Epithelial cell of proximal tubule (primary cell): ENCODE data around the gene RHNO1. TPM values are rescaled to one million over a fixed set of nuclear protein-coding genes. Genes with fewer than 3 reads are reported as not detected.

Experiments used
- DNase-seq: peaks from one replicate; pipeline ENCODE4 v3.0.0-alpha.2; 2011; ENCODE audit warnings: low read depth
- H3K4me3 ChIP-seq: 2 replicates; pipeline ENCODE4 v1.5.1; 2011; ENCODE audit warnings: low read depth, mild to moderate bottlenecking, low read length
- CTCF ChIP-seq: conservative IDR thresholded peaks from 2 replicates; pipeline ENCODE4 v1.5.1; 2012; ENCODE audit warnings: low read depth, mild to moderate bottlenecking, low read length
- total RNA-seq: library from RNA; depleted of rRNA; stranded (reverse); fragments of >200 nt; gene quantifications from 2 replicates; pipeline ENCODE4 v1.2.3, GENCODE V29; 2015

The RHNO1 gene
- total RNA-seq, 1 donor from 2014 or later: 40.3 TPM

DNA sequence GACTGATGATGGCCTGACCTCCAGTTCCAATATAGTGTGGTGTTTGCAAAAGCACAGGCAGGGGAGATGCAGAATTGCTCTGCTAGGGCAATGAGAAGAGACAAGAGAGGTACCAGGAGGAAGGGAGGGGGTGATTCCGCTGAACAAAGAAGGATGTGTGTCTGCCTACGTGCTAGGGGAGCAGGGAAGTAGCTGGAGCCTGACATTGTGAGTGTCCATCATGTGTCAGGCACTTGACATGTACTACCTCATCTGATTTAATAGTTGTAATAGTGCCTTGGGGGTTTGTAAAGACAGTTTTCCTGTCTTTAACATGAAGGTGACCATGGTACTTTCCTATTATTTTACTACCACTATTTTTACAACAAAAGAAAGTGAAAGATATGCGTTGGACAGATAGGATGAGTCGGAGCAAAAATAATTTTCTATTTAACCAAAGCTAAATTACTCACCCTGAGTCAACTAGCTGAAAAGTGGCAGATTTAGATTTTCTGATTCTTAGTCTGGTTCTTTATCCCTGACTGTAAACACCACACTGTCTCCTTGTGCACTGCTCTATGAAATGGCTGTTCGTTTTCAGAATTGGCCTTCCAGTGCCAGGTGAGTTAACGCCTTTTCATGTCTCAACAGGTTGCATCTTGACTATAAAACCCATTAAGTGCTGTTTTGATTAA is 48.4 kb downstream of the RHNO1 start:
- H3K4me3 ChIP-seq: no peak overlapping the region
- DNase-seq: no peak
- no peak for TF ChIP-seq CTCF

GRCh38 chr12:2930865-2931264 is 53.8 kb downstream of the RHNO1 start:
- no peak for TF ChIP-seq CTCF
- no peak overlapping the region for H3K4me3 ChIP-seq
- DNase-seq: no peak

DNA sequence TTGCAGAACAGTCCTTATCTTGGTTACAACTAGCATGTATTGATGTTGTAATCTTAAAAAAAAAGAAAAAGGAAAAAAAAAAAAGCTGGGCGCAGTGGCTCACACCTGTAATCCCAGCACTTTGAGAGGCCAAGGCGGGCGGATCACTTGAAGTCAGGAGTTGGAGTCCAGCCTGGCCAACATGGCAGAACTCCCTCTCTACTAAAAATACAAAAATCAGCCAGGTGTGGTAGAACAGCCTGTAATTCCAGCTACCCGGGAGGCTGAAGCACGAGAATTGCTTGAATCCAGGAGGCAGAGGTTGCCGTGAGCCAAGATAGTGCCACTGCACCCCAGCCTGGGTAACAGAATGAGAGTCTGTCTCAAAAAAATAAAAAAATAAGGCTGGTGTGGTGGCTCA is 56.6 kb downstream of the RHNO1 start:
- TF ChIP-seq CTCF: no peak
- DNase-seq: no peak
- no peak overlapping the region for H3K4me3 ChIP-seq

- TF ChIP-seq CTCF: no peak
Measured at GRCh38 chr12:2934371-2934770, 57.3 kb downstream of the RHNO1 start.

GRCh38 chr12:2936301-2936700 is 59.3 kb downstream of the RHNO1 start:
- DNase-seq: no peak
- TF ChIP-seq CTCF: no peak
- no peak overlapping the region for H3K4me3 ChIP-seq

More at GRCh38 chr12:2934371-2934770, 57.3 kb downstream of the RHNO1 start:
- H3K4me3 ChIP-seq: no peak overlapping the region
- no peak for DNase-seq

- DNase-seq: no peak
- no peak overlapping the region for H3K4me3 ChIP-seq
- TF ChIP-seq CTCF: no peak
Measured at GRCh38 chr12:2937500-2937899, 60.5 kb downstream of the RHNO1 start.

Other genes starting within 250 kb of the RHNO1 start
- gene FKBP4, start 82.3 kb upstream of the RHNO1 start, total RNA-seq: 51.9 and 87.3 TPM in 2 replicates
- 26.3 and 35.1 TPM in 2 replicates for gene ITFG2, start 64.6 kb upstream of the RHNO1 start, total RNA-seq
- gene NRIP2, start 42.2 kb upstream of the RHNO1 start, total RNA-seq: not detected in 2 replicates
- gene TEX52, start 20.2 kb upstream of the RHNO1 start, total RNA-seq: not detected in 2 replicates
- 36.8 and 67.8 TPM in 2 replicates for gene FOXM1, start within 50 bp of the RHNO1 start, total RNA-seq
- gene TULP3, start 13.7 kb downstream of the RHNO1 start, total RNA-seq: 20.0 and 26.6 TPM in 2 replicates
- gene TEAD4, start 82.2 kb downstream of the RHNO1 start, total RNA-seq: 48.8 and 78.1 TPM in 2 replicates
- 20.5 and 21.6 TPM in 2 replicates for gene TSPAN9, start 200.2 kb downstream of the RHNO1 start, total RNA-seq